ENCODE data around the gene NKAIN4.
"Not testable (repeated sequence)": the region's sequence is repeated elsewhere in the genome, so short reads cannot be mapped to it uniquely, and the experiment has no call there.

NKAIN4 gene

DNA sequence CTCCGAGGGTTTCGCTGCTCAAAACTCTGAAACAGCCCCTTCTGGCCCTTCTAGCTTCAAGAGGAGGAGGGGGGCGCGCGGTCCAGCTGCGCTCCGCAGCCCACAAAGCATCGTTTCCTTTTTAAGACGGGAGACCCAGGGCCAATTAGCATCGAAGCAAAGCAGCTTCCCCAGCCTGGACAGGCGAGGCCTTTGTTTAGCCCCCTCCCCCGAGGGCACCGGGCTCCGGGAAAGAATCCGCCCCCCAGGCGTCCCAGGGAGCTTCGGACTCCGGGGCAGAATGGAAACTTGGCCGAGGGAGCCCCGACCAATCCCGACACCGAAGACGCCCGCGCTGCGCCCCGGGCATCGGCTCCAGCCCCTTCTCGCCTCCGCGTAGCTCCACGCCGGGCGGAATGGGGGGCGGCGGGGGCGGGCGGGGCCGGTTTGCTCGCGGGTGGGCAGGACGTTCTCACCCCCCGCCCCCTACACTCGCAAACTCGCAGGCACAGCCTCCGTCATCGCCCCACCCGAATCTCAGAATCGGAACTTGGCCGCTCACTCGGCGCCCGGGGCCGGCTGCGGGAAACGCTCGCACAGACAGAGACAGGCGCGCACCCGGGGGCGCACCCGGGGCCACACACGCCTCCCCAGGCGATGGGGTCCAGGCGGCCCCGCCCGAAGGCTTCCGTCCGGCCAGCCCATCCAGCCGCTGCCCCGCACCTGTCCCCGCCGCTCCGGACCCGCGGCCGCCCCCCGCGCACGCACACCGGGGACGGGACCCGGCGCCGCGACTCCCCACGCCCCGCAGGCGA is 628 bp downstream of the NKAIN4 start:
- Histone ChIP-seq H3K27me3 (ENCODE audit: control insufficient read depth, insufficient read depth, low read length) (peaks cover 54% of the 10 kb centered on the region), H3K9me3 (ENCODE audit: control insufficient read depth, insufficient read depth, low read depth, low read length) (no peaks in the 10 kb centered on the region), H3K36me3 (ENCODE audit: control insufficient read depth, insufficient read depth, low read length) (no peaks in the 10 kb centered on the region), H3K9ac (ENCODE audit: low read length) (no peak overlapping the region), H3K4me1 (ENCODE audit: control insufficient read depth, insufficient read depth, low read length) (peaks cover 22% of the 10 kb centered on the region), H3K27ac (ENCODE audit: low read depth, low read length) (no peak overlapping the region), H3K4me3 (ENCODE audit: low read depth, low read length) (peak overlapping the region; percentile 60)

- Histone ChIP-seq H3K9me3 (ENCODE audit: control insufficient read depth, insufficient read depth, low read depth, low read length) (no peaks in the 10 kb centered on the region), H3K27ac (ENCODE audit: low read depth, low read length) (no peak overlapping the region), H3K27me3 (ENCODE audit: control insufficient read depth, insufficient read depth, low read length) (peaks cover 55% of the 10 kb centered on the region), H3K4me3 (ENCODE audit: low read depth, low read length) (peak overlapping the region; percentile 53), H3K9ac (ENCODE audit: low read length) (no peak overlapping the region), H3K4me1 (ENCODE audit: control insufficient read depth, insufficient read depth, low read length) (peaks cover 27% of the 10 kb centered on the region), H3K36me3 (ENCODE audit: control insufficient read depth, insufficient read depth, low read length) (no peaks in the 10 kb centered on the region)
These were observed 1.2 kb downstream of the NKAIN4 start for GRCh38 chr20:63253065-63253437.

- peaks cover 33% of the 10 kb centered on the region for H3K4me1 ChIP-seq (ENCODE audit: control insufficient read depth, insufficient read depth, low read length)
- H3K4me3 ChIP-seq (ENCODE audit: low read depth, low read length): no peak overlapping the region
- H3K36me3 ChIP-seq (ENCODE audit: control insufficient read depth, insufficient read depth, low read length): no peaks in the 10 kb centered on the region
- H3K27me3 ChIP-seq (ENCODE audit: control insufficient read depth, insufficient read depth, low read length): peaks cover 57% of the 10 kb centered on the region
- no peaks in the 10 kb centered on the region for H3K9me3 ChIP-seq (ENCODE audit: control insufficient read depth, insufficient read depth, low read depth, low read length)
- H3K27ac ChIP-seq (ENCODE audit: low read depth, low read length): no peak overlapping the region
- no peak overlapping the region for H3K9ac ChIP-seq (ENCODE audit: low read length)
These were observed 2.0 kb downstream of the NKAIN4 start for GRCh38 chr20:63252284-63252711.

DNA sequence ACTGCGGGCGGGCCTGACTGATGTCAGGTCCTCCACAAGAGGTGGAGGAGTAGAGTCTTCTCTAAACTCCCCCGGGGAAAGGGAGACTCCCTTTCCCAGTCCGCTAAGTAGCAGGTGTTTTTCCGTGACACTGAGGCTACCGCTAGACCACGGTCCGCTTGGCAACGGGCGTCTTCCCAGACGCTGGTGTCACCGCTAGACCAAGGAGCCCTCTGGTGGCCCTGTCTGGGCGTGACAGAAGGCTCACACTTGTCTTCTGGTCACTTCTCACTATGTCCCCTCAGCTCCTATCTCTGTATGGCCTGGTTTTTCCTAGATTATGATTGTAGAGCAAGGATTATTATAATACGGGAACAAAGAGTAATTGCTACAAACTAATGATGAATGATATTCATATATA is 2.9 kb downstream of the NKAIN4 start:
- peaks cover 51% of the 10 kb centered on the region for H3K27me3 ChIP-seq (ENCODE audit: control insufficient read depth, insufficient read depth, low read length)
- not testable (repeated sequence) for H3K9ac ChIP-seq (ENCODE audit: low read length); H3K27ac ChIP-seq (ENCODE audit: low read depth, low read length)

DNA sequence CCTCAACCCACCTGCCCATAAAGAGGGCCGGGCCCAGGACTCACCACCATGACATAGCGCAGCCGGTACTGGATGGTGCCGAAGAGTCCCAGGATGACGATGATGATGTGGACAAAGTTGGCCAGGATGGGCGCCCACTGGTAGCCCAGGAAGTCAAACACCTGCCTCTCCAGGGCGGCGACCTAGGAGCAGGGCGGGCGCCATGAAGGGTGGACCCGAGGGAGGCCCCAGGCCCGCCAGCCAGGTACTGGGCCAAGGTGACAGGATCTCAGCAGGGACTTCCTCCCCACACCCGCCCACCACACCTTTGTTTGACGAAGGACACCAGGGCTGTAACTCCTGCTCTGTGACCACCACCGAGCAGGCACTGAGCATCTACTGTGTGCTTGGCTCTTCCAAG is 4.4 kb downstream of the NKAIN4 start:
- Histone ChIP-seq H3K9me3 (ENCODE audit: control insufficient read depth, insufficient read depth, low read depth, low read length) (no peaks in the 10 kb centered on the region), H3K9ac (ENCODE audit: low read length) (no peak overlapping the region), H3K27me3 (ENCODE audit: control insufficient read depth, insufficient read depth, low read length) (peaks cover 40% of the 10 kb centered on the region), H3K27ac (ENCODE audit: low read depth, low read length) (no peak overlapping the region), H3K4me1 (ENCODE audit: control insufficient read depth, insufficient read depth, low read length) (peaks cover 29% of the 10 kb centered on the region), H3K36me3 (ENCODE audit: control insufficient read depth, insufficient read depth, low read length) (no peaks in the 10 kb centered on the region), H3K4me3 (ENCODE audit: low read depth, low read length) (no peak overlapping the region)

More for the DNA sequence above, 2.9 kb downstream of the NKAIN4 start:
- peaks cover 41% of the 10 kb centered on the region for H3K4me1 ChIP-seq (ENCODE audit: control insufficient read depth, insufficient read depth, low read length)
- H3K36me3 ChIP-seq (ENCODE audit: control insufficient read depth, insufficient read depth, low read length); H3K4me3 ChIP-seq (ENCODE audit: low read depth, low read length); H3K9me3 ChIP-seq (ENCODE audit: control insufficient read depth, insufficient read depth, low read depth, low read length): not testable (repeated sequence)

DNA sequence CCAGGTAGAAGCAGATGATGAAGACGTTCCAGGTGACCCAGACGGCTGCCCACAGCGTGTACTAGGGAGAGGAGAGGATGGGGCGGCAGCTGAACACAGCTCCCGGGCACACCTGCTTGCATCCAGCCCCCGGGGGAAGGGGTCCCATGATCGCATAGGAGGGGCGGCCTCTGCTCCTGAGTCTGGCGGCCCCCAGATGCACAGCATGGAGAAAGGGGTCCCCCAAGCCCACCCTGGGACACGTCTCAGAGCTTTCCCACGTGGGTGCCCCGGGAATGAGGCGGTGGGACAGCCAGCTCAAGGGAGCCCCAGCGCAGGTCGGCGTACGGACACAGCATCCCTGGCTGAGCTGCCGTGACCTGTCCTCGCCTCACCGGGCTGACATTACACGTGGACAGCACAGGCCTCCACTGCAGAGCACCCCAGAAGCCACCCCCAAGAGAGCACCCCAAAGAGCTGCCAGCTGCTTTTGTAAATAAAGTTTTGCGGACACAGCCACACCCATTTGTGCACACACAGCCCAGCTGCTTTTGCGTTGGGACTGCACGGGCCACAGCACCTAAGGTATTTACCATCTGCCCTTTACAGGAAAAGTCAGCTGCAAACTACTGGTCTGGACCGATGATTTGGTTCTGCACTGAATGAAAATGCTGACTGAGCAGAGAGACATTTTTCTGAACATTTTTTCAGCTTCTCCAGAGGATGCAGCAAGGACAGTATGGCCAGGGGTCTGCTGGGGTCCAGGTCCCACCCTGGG is 5.2 kb downstream of the NKAIN4 start:
- Histone ChIP-seq H3K27ac (ENCODE audit: low read depth, low read length) (no peak overlapping the region), H3K9me3 (ENCODE audit: control insufficient read depth, insufficient read depth, low read depth, low read length) (no peaks in the 10 kb centered on the region), H3K9ac (ENCODE audit: low read length) (no peak overlapping the region), H3K36me3 (ENCODE audit: control insufficient read depth, insufficient read depth, low read length) (no peaks in the 10 kb centered on the region), H3K27me3 (ENCODE audit: control insufficient read depth, insufficient read depth, low read length) (peaks cover 33% of the 10 kb centered on the region), H3K4me3 (ENCODE audit: low read depth, low read length) (no peak overlapping the region), H3K4me1 (ENCODE audit: control insufficient read depth, insufficient read depth, low read length) (peaks cover 28% of the 10 kb centered on the region)

- Histone ChIP-seq H3K4me1 (ENCODE audit: control insufficient read depth, insufficient read depth, low read length) (peaks cover 22% of the 10 kb centered on the region), H3K27me3 (ENCODE audit: control insufficient read depth, insufficient read depth, low read length) (peaks cover 22% of the 10 kb centered on the region), H3K9me3 (ENCODE audit: control insufficient read depth, insufficient read depth, low read depth, low read length) (no peaks in the 10 kb centered on the region), H3K4me3 (ENCODE audit: low read depth, low read length) (no peak overlapping the region), H3K36me3 (ENCODE audit: control insufficient read depth, insufficient read depth, low read length) (no peaks in the 10 kb centered on the region), H3K27ac (ENCODE audit: low read depth, low read length) (no peak overlapping the region), H3K9ac (ENCODE audit: low read length) (no peak overlapping the region)
These were observed 6.5 kb downstream of the NKAIN4 start for GRCh38 chr20:63247671-63248228.

GRCh38 chr20:63246490-63247288 is 7.6 kb downstream of the NKAIN4 start:
- H3K27ac ChIP-seq (ENCODE audit: low read depth, low read length): no peak overlapping the region
- H3K4me1 ChIP-seq (ENCODE audit: control insufficient read depth, insufficient read depth, low read length): peaks cover 20% of the 10 kb centered on the region
- peaks cover 11% of the 10 kb centered on the region; the same call in 1 of the 2 replicates for H3K27me3 ChIP-seq (ENCODE audit: control insufficient read depth, insufficient read depth, low read length)
- no peaks in the 10 kb centered on the region for H3K36me3 ChIP-seq (ENCODE audit: control insufficient read depth, insufficient read depth, low read length)
- no peak overlapping the region for H3K4me3 ChIP-seq (ENCODE audit: low read depth, low read length)
- no peak overlapping the region for H3K9ac ChIP-seq (ENCODE audit: low read length)
- no peaks in the 10 kb centered on the region for H3K9me3 ChIP-seq (ENCODE audit: control insufficient read depth, insufficient read depth, low read depth, low read length)

DNA sequence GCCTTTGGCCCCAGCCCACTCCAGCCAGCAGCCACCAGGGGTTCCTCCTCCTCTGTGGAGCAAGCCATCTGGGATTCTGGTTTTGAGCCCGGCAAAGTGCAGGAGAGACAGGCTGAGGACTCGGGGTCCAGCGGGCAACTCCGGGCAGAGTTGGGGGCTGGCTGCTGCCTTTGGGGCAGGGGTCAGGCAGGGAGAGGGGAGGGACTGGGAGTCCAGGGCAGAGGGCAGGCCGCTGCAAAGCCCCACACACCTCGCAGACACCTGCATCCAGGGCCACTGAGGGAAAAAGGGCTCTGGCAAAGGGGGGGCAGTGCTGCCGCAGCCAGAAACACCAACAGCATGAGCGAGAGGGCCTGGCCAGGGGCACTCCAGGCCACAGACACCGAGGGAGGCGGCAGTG is 9.8 kb downstream of the NKAIN4 start:
- H3K36me3 ChIP-seq (ENCODE audit: control insufficient read depth, insufficient read depth, low read length): no peaks in the 10 kb centered on the region
- H3K4me1 ChIP-seq (ENCODE audit: control insufficient read depth, insufficient read depth, low read length): peaks cover 20% of the 10 kb centered on the region
- no peak overlapping the region for H3K9ac ChIP-seq (ENCODE audit: low read length)
- peaks cover 9% of the 10 kb centered on the region; the same call in 1 of the 2 replicates for H3K27me3 ChIP-seq (ENCODE audit: control insufficient read depth, insufficient read depth, low read length)
- H3K9me3 ChIP-seq (ENCODE audit: control insufficient read depth, insufficient read depth, low read depth, low read length): no peaks in the 10 kb centered on the region
- H3K27ac ChIP-seq (ENCODE audit: low read depth, low read length): no peak overlapping the region
- no peak overlapping the region for H3K4me3 ChIP-seq (ENCODE audit: low read depth, low read length)

GRCh38 chr20:63243604-63244247 is 10.5 kb downstream of the NKAIN4 start:
- H3K9ac ChIP-seq (ENCODE audit: low read length): no peak overlapping the region
- H3K27ac ChIP-seq (ENCODE audit: low read depth, low read length): no peak overlapping the region

More at GRCh38 chr20:63243604-63244247, 10.5 kb downstream of the NKAIN4 start:
- H3K9me3 ChIP-seq (ENCODE audit: control insufficient read depth, insufficient read depth, low read depth, low read length): no peaks in the 10 kb centered on the region
- no peak overlapping the region for H3K4me3 ChIP-seq (ENCODE audit: low read depth, low read length)
- peaks cover 20% of the 10 kb centered on the region for H3K4me1 ChIP-seq (ENCODE audit: control insufficient read depth, insufficient read depth, low read length)
- peaks cover 9% of the 10 kb centered on the region; the same call in 1 of the 2 replicates for H3K27me3 ChIP-seq (ENCODE audit: control insufficient read depth, insufficient read depth, low read length)
- no peaks in the 10 kb centered on the region for H3K36me3 ChIP-seq (ENCODE audit: control insufficient read depth, insufficient read depth, low read length)
